T-helper 1 cell (primary cell): Measurements from ENCODE around the gene RNU5B-1.
"Not testable (repeated sequence)": the region's sequence is repeated elsewhere in the genome, so short reads cannot be mapped to it uniquely, and the experiment has no call there.

Source experiments
- DNase-seq, 5 donors: peaks; one replicate each; pipeline ENCODE4 v3.0.0-alpha.2; 2012 to 2020

The RNU5B-1 gene

DNA sequence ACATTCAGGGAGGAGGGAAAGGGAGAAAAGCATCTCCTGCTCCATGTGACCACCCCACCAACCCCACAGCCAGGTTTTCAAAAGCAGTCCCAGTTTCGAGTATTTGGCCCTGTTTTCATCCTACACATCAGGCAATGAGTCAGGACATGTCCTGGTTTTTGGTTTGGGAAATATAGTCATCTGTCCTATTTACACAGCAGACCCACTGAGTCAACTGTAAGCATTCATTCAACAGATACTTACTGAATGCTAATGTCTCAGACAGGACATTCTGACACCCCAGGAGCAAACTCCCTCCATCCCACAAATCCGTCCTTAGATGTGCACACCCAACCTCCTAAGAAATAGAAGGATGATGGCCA, 40.4 kb downstream of the RNU5B-1 start:
- DNase-seq = no peak

DNA sequence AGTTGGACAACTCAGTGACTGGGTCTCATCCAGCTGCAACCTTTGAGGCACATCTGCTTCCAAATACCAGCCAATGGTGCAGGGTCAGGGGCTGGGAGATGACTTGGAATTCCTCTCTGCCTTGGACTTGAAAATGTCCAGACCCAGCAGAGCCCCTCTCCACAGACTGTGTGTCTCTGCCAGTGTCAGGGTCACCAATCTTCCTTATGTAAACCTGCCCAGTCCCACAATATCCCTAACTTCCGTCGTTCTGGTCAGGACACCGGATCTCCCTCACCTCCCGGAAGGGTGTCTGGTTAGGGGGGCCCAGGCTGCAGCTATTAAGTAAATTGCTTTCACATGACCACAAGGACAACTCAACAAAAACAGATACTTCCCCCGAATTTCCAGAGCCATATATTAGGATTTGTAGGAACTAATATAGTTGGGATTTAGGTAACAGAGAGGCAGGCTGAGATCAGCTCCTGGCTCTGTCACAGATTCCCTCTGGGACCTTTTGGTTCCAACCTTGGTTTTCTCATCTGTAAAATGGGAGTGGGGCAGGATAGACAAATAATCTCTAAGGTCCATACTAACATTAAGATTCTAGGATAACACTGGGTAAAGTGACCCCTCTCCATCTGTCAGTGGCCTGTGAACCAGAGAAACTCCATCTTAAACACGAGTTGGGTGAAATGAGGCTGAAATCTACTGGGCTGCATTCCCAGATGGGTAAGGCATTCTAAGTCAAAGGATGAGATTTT, 42.5 kb downstream of the RNU5B-1 start:
- DNase-seq = no peak

DNA sequence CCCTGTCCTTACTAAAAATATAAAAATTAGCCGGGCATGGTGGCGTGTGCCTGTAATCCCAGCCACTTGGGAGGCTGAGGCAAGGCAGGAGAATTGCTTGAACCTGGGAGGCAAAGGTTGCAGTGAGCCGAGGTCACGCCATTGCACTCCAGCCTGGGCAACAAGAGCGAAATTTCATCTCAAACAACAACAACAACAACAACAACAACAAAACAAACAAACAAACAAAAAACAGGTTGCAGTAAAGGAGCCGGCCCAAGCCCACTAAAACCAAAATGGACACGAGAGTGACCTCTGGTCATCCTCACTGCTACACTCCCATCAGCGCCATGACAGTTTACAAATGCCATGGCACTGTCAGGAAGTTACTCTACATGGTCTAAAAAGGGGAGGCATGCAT, 43.3 kb downstream of the RNU5B-1 start:
- DNase-seq = not testable (repeated sequence)

DNA sequence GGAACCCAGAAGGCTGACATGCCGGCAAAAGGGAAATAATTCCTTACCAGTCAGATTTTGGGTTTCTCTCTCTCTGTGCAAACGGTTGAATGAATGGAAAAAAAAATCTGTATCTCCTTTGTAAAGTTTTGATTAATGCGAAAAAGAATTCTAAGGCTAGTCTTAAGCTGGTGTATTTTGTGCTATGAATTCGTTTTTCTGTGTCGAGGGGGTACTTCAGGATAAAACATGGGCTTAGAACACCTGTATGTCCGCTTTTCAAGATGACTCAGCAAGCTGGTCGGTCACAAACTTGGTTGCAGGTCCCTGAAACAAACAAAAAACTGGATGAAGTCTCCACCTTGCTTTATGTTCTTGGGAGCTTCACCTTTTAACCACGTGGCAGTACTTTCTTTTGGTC, 44.9 kb downstream of the RNU5B-1 start:
- no peak for DNase-seq

DNA sequence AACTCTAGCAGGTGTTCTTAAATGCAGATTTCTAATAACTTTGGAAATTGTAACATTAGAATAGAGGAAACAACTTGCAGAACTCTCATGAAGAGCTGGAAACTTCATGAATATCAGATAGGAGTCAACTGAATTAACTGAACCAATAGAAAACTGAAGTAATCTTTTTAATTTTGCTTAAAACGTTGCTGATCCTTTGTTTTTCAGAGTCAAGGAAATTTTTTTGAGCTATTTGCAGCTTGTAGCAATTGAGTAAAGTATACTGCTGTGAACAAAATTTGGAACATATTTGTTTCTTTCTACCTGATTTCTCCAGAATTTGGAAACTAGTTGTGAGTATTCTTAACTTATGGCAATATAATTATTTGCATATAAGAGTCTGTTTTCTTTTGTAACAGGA, 47.5 kb downstream of the RNU5B-1 start:
- DNase-seq = not testable (repeated sequence)
